ENCODE results near the gene USP40.
A peak's percentile ranks its signal among the peaks of the same experiment; 100 is the strongest.

Gene USP40

DNA sequence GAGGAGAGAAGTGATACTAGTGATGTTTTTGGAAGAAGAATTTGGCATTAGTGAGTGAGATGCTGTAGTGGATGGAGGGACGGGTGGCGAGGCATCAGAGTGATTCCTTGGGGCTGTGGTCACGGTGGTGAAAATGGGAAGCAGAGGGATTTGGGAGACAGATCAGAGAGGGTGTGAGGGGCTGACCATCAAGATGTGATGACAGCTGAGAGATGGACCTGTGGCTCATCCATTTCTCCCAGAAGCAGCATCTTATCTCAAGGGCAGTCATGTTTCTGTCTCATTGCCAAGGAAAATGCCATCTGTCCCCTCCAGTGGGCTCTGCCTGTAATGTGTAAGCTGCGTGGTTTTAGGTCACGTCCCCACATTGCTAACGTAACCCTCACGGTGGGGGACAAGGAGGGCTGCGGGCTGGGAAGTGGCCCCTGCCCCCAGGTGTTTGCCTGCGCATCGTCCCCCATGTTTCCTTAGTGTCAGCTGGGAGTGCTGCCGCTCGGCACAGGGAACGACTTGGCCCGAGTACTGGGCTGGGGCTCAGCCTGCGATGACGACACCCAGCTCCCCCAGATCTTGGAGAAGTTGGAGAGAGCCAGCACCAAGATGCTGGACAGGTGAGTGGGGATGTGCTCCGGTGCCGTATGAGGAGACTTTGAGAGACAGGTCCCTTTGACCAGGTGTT, 121.3 kb downstream of the USP40 start:
- H3K27ac Mint-ChIP-seq, result peak overlapping the region; percentile 38

GRCh38 chr2:233444501-233444900, 122.1 kb downstream of the USP40 start:
- no peaks in the 10 kb centered on the region for H3K27me3 Mint-ChIP-seq
- no peaks in the 10 kb centered on the region for H3K9me3 Mint-ChIP-seq
- DNase-seq, result no peak
- H3K4me1 Mint-ChIP-seq (ENCODE audit: low read depth), result peaks cover 13% of the 10 kb centered on the region
- H3K27ac Mint-ChIP-seq, result no peak overlapping the region
- no peak overlapping the region for H3K4me3 Mint-ChIP-seq
- peaks cover 92% of the 10 kb centered on the region for H3K36me3 Mint-ChIP-seq (ENCODE audit: low read depth)

More for the DNA sequence above, 121.3 kb downstream of the USP40 start:
- DNase-seq, result no peak
- Mint-ChIP-seq H3K36me3 (ENCODE audit: low read depth) (peaks cover 92% of the 10 kb centered on the region), H3K4me1 (ENCODE audit: low read depth) (peaks cover 13% of the 10 kb centered on the region), H3K27me3 (no peaks in the 10 kb centered on the region), H3K9me3 (no peaks in the 10 kb centered on the region), H3K4me3 (no peak overlapping the region)

- H3K4me3 Mint-ChIP-seq, result no peak overlapping the region
Measured at GRCh38 chr2:233443511-233444183, 122.9 kb downstream of the USP40 start.

GRCh38 chr2:233442028-233442310, 124.6 kb downstream of the USP40 start:
- peaks cover 92% of the 10 kb centered on the region for H3K36me3 Mint-ChIP-seq (ENCODE audit: low read depth)
- H3K27ac Mint-ChIP-seq, result peak overlapping the region; percentile 71
- no peaks in the 10 kb centered on the region for H3K9me3 Mint-ChIP-seq
- peaks cover 13% of the 10 kb centered on the region for H3K4me1 Mint-ChIP-seq (ENCODE audit: low read depth)
- peak; percentile 17 for DNase-seq
- no peak overlapping the region for H3K4me3 Mint-ChIP-seq
- no peaks in the 10 kb centered on the region for H3K27me3 Mint-ChIP-seq

More at GRCh38 chr2:233443511-233444183, 122.9 kb downstream of the USP40 start:
- Mint-ChIP-seq H3K9me3 (no peaks in the 10 kb centered on the region), H3K36me3 (ENCODE audit: low read depth) (peaks cover 92% of the 10 kb centered on the region), H3K27me3 (no peaks in the 10 kb centered on the region), H3K4me1 (ENCODE audit: low read depth) (peaks cover 13% of the 10 kb centered on the region), H3K27ac (peak overlapping the region; percentile 66)
- DNase-seq, result peak; percentile 82

DNA sequence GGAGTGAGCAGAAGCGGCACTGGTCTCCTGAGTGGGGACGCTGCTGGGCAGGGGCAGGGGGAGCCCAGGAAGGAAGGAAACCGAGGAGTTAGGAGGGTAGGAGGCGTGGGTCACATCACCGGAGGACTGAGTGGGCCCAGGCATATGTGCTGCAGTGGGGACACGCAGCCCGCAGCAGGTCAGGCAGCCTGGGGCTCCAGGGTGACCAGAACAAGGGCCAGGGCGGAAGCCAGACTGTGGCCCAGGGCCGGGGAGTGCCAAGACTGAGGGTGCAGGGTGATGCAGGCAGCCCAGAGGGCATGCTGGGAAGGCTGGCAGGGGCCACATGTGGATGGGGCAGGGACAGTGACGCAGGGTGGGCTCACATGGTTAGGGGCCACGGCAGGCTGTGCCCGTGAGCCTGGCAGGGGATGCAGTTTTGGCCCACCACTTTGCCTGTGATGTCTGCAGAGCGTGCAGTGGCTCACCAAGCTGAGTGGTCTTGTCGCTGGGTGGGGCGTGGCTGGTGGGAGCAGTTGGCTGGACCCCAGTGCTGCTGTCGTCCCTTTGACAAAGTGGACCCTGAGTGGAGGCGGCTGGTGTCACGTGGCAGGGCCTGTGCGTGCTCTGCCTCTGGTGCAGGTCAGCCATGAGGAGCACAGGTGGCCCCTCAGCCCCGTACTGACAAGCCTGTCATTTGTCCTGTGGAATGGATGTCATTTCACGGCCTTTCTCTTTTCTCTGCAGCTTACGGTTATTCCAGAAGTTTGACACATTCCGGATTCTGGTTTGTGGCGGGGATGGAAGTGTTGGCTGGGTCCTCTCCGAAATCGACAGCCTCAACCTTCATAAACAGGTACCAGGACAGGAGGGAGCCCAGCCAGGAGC, 125.2 kb downstream of the USP40 start:
- H3K27me3 Mint-ChIP-seq, result no peaks in the 10 kb centered on the region
- H3K27ac Mint-ChIP-seq, result peak overlapping the region; percentile 71
- no peaks in the 10 kb centered on the region for H3K9me3 Mint-ChIP-seq
- peaks cover 13% of the 10 kb centered on the region for H3K4me1 Mint-ChIP-seq (ENCODE audit: low read depth)
- H3K4me3 Mint-ChIP-seq, result no peak overlapping the region
- H3K36me3 Mint-ChIP-seq (ENCODE audit: low read depth), result peaks cover 95% of the 10 kb centered on the region
- DNase-seq, result peak; percentile 22

DNA sequence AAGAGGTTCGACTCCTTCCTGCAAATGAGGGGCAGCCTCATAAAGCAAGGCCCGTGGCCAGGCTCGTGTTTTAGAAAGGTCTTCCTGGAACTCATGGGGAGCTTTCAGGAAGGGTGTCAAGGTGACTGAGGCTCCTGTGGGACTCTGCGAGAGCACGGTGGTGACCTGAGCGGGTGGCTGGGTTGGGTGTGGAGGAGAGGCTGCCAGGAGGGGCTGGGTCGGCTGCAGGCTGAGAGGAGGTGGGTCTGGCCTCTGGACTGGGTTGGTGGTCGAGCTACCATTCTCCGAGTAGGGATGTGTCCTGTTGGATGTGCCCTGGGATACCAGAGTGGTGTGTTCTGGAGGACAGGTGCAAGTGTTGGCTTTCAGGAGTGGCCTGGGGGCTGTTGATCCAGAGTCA, 125.9 kb downstream of the USP40 start:
- no peak for DNase-seq

GRCh38 chr2:233440314-233440713, 126.3 kb downstream of the USP40 start:
- no peak for DNase-seq
- Mint-ChIP-seq H3K4me1 (ENCODE audit: low read depth) (peaks cover 13% of the 10 kb centered on the region), H3K9me3 (no peaks in the 10 kb centered on the region), H3K27me3 (no peaks in the 10 kb centered on the region), H3K4me3 (no peak overlapping the region), H3K36me3 (ENCODE audit: low read depth) (peaks cover 95% of the 10 kb centered on the region), H3K27ac (peak overlapping the region; percentile 61)

More for the DNA sequence above, 125.9 kb downstream of the USP40 start:
- Mint-ChIP-seq H3K27ac (peak overlapping the region; percentile 61), H3K36me3 (ENCODE audit: low read depth) (peaks cover 95% of the 10 kb centered on the region), H3K9me3 (no peaks in the 10 kb centered on the region), H3K27me3 (no peaks in the 10 kb centered on the region), H3K4me3 (no peak overlapping the region), H3K4me1 (ENCODE audit: low read depth) (peaks cover 13% of the 10 kb centered on the region)

DNA sequence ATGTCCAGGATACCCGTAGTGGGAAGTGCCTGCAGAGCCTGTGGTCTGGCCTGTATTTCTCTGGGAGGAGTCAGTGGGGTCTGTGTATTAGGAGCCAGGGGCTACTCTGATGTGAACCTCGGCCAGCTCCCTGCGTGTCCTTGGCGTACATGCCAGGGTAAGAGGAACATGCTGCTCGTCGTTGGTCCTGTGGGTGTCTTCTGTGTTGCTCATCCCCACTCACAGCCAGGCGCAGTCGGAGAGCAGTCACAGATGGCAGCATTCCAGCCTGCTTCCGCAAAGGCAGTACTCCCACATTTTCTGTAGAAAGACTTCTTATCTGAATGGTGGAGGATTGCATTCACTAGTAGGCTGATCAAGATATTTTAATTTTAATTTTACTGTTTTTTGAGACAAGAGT, 127.4 kb downstream of the USP40 start:
- H3K36me3 Mint-ChIP-seq (ENCODE audit: low read depth), result peaks cover 95% of the 10 kb centered on the region
- DNase-seq, result peak; percentile 14
- no peak overlapping the region for H3K4me3 Mint-ChIP-seq
- H3K9me3 Mint-ChIP-seq, result no peaks in the 10 kb centered on the region
- no peak overlapping the region for H3K27ac Mint-ChIP-seq
- no peaks in the 10 kb centered on the region for H3K27me3 Mint-ChIP-seq
- peaks cover 14% of the 10 kb centered on the region for H3K4me1 Mint-ChIP-seq (ENCODE audit: low read depth)

- Mint-ChIP-seq H3K4me3 (no peak overlapping the region), H3K27ac (no peak overlapping the region), H3K27me3 (no peaks in the 10 kb centered on the region), H3K36me3 (ENCODE audit: low read depth) (peaks cover 93% of the 10 kb centered on the region), H3K4me1 (ENCODE audit: low read depth) (peaks cover 15% of the 10 kb centered on the region), H3K9me3 (no peaks in the 10 kb centered on the region)
- no peak for DNase-seq
Measured at GRCh38 chr2:233438573-233439147, 127.9 kb downstream of the USP40 start.

DNA sequence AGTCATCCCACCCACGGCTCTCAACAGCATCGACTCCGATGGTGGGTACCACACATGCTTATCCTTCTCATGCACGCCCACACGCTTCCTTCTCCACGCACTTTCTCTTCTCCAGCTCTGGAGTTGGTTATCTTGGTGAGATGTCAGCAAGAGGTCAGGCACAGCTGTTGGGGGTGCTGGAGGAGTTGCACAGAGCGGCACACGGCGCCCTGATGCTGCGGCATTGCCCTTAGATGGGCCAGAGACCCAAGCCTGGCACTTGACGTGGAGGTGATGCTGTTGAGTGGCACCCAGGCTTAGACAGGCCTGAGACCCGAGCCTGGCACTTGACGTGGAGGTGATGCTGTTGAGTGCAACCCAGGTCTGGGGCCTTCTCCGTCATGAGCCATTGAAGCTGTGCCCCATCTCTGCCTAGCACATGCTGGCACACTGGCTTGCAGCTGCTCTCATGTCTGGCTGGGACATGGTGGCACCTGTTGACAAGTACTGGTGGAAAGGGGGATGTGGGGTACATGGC, 129.1 kb downstream of the USP40 start:
- Mint-ChIP-seq H3K4me3 (no peak overlapping the region), H3K27me3 (no peaks in the 10 kb centered on the region), H3K9me3 (no peaks in the 10 kb centered on the region), H3K36me3 (ENCODE audit: low read depth) (peaks cover 85% of the 10 kb centered on the region), H3K27ac (no peak overlapping the region), H3K4me1 (ENCODE audit: low read depth) (peaks cover 8% of the 10 kb centered on the region)
- DNase-seq, result peak; percentile 23

DNA sequence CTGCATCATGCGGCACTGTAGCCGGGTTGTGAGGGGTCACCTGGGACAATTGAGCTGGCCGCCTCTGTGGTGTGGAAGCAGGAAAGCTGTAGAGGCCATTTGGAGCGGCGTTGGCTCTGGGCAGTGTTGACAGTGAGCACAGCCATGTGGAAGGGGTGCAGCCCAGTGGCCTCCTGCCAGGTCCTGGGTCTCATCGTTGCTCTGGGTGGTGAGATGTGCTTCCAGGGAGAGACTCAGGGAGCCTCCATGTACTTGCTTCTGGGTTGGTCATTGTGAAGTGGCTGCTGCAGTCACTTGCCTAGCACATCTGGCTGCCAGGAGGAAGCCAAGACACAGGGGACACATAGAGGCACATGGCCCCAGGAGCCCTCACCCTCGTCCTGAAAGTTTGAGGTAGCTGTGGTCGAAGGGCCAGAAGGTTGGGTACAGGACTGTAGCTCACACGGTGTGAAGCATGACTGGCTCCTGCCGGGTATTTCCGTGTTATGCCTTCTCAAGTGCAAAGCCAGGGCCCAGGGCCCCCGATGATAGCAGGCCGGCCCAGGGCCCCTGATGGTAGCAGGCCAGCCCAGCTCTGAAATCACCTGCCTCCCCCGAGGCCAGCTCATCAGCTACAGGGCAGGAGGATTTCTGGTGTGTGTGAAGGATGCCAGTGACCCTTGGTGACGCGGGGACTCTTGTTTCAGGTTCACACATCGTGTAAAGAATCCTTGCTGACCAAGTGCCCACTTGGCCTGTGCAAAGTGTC, 129.7 kb downstream of the USP40 start:
- H3K9me3 Mint-ChIP-seq, result no peaks in the 10 kb centered on the region
- no peaks in the 10 kb centered on the region for H3K27me3 Mint-ChIP-seq
- peaks cover 7% of the 10 kb centered on the region for H3K4me1 Mint-ChIP-seq (ENCODE audit: low read depth)
- H3K4me3 Mint-ChIP-seq, result no peak overlapping the region
- H3K36me3 Mint-ChIP-seq (ENCODE audit: low read depth), result peaks cover 79% of the 10 kb centered on the region
- peak overlapping the region; percentile 37 for H3K27ac Mint-ChIP-seq
- no peak for DNase-seq

GRCh38 chr2:233436191-233436581, 130.4 kb downstream of the USP40 start:
- Mint-ChIP-seq H3K4me3 (no peak overlapping the region), H3K9me3 (no peaks in the 10 kb centered on the region), H3K36me3 (ENCODE audit: low read depth) (peaks cover 81% of the 10 kb centered on the region), H3K27ac (no peak overlapping the region), H3K4me1 (ENCODE audit: low read depth) (peaks cover 9% of the 10 kb centered on the region), H3K27me3 (no peaks in the 10 kb centered on the region)
- DNase-seq, result no peak

- H3K9me3 Mint-ChIP-seq, result no peaks in the 10 kb centered on the region
- H3K27ac Mint-ChIP-seq, result peak overlapping the region; percentile 50
- H3K4me3 Mint-ChIP-seq, result no peak overlapping the region
- DNase-seq, result peak; percentile 25
- no peaks in the 10 kb centered on the region for H3K27me3 Mint-ChIP-seq
- H3K4me1 Mint-ChIP-seq (ENCODE audit: low read depth), result peaks cover 7% of the 10 kb centered on the region
- H3K36me3 Mint-ChIP-seq (ENCODE audit: low read depth), result peaks cover 80% of the 10 kb centered on the region
Measured at GRCh38 chr2:233435436-233436190, 131.0 kb downstream of the USP40 start.

All from activated T-cell treated with anti-CD3 and anti-CD28 coated beads, Interleukin-2, amount 50 U/mL, for 24 hours (primary cell).